ENCODE data around the gene CRYAB.
A peak's percentile ranks its signal among the peaks of the same experiment; 100 is the strongest.
"Not testable (repeated sequence)": the region's sequence is repeated elsewhere in the genome, so short reads cannot be mapped to it uniquely, and the experiment has no call there.

The CRYAB gene

GRCh38 chr11:111933176-111933575 lies 21.6 kb upstream of the CRYAB start:
- DNase-seq, result not testable (repeated sequence)

- DNase-seq, result no peak
These were observed 21.0 kb upstream of the CRYAB start for GRCh38 chr11:111932611-111932950.

DNA sequence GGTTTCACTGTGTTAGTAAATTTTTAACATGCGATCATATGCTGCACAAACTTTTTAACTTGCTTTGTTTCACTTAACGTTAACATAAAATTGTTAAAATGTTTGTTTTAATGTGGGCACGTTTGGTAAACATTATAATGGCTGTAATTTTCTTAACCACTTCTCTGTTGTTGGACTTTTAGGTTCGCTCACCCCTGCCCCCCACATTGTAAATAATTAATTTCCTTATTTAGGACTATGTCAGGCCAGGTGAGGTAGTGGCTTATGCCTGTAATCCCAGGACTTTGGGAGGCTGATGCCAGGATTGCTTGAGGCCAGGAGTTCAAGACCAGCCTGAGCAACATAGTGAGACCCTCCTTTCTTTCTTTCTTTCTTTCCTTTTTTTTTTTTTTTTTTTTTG lies 18.9 kb upstream of the CRYAB start:
- no peak for DNase-seq

DNA sequence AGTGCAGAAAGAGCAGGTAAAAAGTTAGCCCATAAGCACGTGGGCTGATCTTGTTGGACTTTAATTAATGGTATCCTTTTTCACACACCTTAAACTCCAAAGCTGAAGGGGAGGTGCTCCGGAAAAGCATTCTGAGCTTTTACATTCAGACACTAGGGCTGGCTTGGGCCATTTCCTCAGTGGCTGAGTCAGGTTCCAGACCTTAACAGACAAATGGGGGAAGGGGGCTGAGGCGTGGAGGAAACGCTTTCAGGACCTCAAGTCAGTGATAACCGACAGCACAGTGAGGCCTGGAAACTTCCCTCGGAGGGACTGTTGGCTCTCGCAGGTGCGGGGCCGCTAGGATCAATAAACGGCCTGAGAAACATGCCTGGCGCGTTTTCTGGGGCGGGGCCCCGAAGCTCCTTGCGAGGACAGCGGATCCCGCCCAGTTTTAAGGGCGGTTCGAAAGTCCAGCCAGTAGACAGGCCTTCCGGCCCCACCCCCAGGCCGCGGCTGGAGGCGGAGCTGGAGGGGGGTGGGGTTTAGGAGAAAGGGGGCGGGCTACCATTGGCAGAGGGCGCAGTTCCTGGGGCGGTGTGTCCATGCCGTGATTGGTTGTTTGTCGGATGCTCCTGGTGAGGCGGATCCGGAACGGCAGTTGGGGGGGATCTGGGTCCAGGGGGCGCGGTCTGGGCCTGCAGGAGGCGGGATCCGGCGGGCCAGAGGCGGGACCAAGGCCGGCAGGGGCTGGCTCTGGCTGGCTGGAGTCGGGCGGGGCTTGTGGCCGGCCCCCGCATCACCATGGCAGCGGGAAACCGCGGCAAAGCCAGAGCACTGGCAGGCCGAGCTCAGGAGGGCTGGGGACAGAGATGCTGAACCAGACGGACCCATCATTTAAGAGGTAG lies 15.2 kb upstream of the CRYAB start:
- DNase-seq, result peak; percentile 99

DNA sequence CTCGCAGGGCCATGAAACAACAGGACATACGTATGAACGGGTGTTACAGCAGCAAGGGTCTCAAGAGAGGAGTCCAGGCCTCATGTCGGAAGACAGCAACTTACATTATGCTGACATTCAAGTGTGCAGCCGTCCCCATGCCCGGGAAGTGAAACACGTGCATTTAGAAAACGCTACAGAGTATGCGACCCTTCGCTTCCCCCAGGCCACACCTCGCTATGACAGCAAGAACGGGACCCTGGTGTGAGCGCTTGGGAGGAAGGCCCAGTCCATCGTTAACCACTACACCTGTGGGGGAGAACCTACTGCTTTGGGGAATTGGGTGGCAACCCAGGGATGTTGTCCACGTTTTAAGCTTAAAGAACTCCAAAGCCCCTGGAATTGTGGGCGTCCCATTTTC lies 14.4 kb upstream of the CRYAB start:
- DNase-seq, result no peak

GRCh38 chr11:111923951-111924350 lies 12.4 kb upstream of the CRYAB start:
- DNase-seq, result no peak

DNA sequence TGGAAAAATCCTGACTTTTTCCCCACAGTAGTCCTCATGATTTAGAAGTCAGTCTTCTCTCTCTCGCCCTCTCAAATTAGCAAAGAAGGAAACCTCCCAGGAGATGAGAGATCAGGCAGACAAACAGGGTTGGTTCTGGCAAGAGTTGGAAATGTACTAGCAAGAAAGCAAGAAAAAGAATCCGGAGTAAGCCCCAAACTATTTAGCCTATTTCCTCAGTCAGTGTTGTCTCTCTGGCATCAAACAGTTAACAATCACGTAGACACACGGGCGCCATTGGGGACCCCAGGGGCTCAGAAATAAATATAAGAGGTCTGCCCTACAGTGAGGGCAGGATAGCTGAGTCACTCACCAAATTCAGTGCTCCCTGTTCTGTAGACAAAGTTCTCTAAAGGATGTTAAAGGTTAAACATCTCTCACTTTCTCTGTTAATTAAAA lies 11.8 kb upstream of the CRYAB start:
- no peak for DNase-seq

GRCh38 chr11:111922803-111923202 lies 11.2 kb upstream of the CRYAB start:
- no peak for DNase-seq

DNA sequence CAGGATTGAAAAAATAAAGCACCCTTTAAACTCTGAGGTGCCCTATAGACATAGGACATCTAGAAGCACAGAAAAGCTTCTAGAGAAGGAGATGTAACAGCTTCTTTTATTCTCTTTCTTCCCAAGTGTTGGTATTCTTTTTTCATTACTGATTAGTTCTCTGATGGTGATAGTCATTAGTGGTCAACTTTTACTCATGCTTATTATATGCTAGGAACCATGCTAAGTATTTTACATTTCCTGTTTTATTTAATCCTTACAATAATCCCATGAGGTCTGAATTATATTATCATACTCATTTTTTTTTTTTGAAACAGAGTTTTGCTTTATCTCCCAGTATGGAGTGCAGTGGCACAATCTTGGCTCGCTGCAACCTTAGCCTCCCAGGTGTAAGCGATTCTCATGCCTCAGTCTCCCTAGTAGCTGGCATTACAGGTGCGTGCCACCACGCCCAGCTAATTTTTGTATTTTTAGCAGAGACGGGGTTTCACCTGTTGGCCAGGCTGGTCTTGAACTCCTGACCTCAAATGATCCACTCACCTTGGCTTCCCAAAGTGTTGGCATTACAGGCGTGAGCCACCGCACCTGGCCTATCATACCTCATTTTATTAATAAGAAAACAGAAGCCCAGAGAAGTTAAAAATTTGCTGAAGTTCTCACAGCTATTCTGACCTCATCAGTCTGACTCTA lies 10.1 kb upstream of the CRYAB start:
- DNase-seq, result no peak

GRCh38 chr11:111920908-111921307 lies 9.3 kb upstream of the CRYAB start:
- DNase-seq, result no peak

DNA sequence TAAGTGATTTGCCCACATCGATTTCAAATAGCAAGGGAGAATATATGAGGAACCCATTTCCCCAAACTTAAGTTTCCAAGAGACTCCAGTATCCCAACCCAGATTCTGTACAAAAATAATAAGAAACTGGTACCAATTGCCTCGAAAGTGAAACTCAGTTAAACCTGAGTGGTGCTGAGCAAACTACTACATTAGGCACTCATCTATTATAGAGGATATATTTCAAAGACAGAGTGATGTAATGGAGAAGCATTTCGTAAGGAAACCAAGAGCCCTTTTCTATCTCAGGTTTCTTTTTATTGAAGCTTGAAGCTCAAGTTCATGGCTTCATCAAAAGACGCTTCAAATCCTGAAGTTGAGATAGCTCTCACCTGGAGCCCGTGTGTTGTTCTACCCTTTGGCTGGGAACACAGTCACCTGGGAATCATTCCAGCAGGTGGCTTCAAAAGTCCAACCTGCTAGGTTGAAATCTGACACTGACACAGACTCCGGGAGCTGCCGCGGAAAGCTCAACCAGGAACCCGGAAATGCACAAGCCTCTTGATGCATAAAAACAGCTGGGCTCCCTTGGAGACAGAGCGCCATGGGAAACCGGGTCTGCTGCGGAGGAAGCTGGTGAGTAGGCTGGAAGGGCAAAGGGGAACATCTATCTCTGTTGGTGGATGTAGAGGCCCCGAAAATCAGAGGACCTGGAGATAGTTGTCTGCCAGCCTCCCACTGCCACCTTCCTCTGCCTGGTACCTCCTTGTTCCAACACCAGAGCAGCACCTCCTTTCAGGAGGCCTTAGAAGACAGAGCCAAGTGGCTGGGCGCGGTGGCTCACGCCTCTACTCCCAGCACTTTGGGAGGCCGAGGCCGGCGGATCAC lies 7.1 kb upstream of the CRYAB start, which contains the start of gene C11orf52:
Gene C11orf52, plus strand, starts transcription at position 524 of the 867 bp plus-strand sequence. Its CDS starts 60 bp downstream, at position 584.
- peak; percentile 64 for DNase-seq

DNA sequence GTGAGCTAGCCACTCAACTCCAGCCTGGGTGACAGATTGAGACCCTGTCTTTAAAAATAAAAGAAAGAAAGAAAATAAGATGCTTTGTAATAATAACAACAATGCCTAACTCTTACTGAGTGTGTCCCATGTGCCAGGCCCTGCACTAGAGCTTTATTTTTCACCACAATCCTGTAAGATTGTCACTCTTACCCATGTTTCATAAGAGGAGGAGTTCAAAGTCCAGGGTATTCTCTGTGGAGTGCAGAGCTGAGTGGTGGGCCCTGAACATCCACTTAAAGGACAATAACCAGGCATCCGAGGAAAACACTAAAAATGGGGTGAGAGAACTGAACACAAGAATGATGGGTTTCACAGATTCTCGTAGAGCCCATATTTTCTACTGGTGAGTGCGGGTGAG lies 6.2 kb upstream of the CRYAB start:
- no peak for DNase-seq

DNA sequence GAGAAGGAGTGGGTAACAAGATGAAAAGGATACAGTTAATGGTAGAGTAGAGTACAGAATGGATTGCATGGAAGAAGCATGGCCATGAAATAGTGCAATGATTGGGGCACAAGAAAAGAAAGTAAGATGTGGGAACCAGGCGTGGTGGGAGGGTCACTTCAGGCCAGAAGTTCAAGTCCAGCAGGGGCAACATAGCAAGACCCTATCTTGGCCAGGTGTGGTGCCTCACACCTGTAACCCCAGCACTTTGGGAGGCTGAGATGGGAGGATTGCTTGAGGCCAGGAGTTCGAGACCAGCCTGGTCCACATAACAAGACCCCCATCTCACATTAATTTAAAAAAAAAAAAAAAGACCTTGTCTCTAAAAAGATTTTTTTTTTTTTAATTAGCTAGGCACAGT lies 5.7 kb upstream of the CRYAB start:
- DNase-seq, result no peak

GRCh38 chr11:111916768-111917167 lies 5.2 kb upstream of the CRYAB start:
- no peak for DNase-seq

GRCh38 chr11:111913997-111914396 lies 2.4 kb upstream of the CRYAB start:
- peak; percentile 54 for DNase-seq

DNA sequence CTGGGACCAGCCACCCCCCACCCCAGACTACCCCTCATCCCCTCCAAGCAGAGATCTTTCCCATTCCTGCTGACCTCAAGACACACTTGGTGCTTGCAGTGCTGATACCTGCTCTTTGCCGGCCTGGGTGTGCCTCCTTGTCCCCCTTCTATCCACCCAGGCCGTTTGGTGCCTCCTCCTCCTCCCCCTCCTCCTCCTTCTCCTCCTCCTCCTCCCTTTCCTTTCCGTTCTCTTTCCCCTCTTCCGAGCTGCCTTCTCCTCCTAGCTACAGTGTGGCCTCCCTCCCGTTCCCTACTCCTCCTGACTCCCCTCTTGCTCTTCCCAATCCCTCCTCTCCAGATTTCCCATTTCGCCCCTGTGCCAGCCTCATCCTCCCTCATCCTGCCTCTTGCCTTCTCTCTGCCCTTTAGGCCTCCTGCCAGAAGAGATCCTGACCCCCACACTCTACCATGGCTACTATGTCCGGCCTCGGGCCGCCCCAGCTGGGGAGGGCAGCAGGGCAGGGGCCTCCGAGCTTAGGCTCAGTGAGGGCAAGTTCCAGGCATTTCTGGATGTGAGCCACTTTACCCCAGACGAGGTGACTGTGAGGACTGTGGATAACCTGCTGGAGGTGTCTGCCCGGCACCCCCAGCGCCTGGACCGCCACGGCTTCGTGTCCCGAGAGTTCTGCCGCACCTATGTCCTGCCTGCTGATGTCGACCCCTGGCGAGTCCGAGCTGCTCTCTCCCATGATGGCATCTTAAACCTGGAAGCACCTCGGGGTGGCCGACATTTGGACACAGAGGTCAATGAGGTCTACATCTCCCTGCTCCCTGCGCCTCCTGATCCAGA lies 1.7 kb upstream of the CRYAB start:
- peak; percentile 55 for DNase-seq

GRCh38 chr11:111912535-111912934 lies 965 bp upstream of the CRYAB start, which contains the start of gene HSPB2:
TSS of gene HSPB2 (plus strand) at chr11:111912734. CDS start at chr11:111912830, 96 bp downstream.
- DNase-seq, result peak; percentile 70

- no peak for DNase-seq
These were observed 651 bp downstream of the CRYAB start for GRCh38 chr11:111910676-111911562.

DNA sequence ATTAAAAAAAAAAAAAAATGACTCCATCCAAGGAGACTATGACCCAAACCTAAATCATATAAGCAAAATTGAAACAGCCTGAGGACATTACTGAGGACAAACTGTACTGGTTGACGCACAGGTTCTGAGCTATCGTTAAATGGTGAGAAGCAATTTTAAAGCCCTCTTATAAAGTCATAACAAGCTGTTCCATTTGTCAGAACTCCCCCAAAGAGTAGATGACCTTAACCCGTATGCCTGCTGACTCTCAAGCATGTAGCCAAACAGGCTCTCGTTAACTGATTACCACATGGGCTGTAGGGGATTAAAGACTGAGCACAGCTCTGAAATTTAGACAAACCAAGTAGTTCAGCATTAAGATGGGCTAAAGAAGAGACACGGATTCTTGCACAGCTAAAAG lies 2.2 kb downstream of the CRYAB start:
- no peak for DNase-seq

DNA sequence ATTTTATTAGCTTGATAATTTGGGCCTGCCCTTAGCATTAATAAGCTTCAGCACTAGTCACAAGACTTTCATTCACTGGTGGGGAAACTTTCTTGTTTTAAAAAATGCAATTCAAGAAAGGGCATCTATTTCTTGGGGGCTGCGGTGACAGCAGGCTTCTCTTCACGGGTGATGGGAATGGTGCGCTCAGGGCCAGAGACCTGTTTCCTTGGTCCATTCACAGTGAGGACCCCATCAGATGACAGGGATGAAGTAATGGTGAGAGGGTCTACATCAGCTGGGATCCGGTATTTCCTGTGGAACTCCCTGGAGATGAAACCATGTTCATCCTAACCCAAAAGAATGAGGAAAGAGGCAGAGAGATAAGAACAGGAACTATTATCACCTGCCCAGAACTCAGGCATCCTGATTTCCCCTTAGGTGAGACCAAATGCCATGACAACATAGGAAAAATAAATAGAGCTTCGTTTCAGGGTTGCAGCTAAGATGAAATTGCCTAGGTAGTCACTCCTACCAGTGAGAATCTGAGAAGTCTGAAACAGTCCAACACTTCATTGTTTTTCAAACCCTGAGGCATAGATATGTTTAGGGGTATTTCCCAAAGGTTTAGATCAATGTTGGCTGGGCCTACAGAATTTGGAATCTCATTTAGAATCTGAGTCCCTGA lies 2.8 kb downstream of the CRYAB start:
- no peak for DNase-seq

All from left hindlimb (tissue), 1 donor.